A549 (cell line): ENCODE results near the gene PLGRKT. TPM values are rescaled to one million over a fixed set of nuclear protein-coding genes. Genes with fewer than 3 reads are reported as not detected.
"Not testable (repeated sequence)": the region's sequence is repeated elsewhere in the genome, so short reads cannot be mapped to it uniquely, and the experiment has no call there.

Experiments used
- ATAC-seq, 2 experiments: fragments of 200-7000 bp in 1 of 2; fragments of >200 bp in 1 of 2; cut with Nextera tagmentation in 1 of 2; cut with Tn5 transposase in 1 of 2; 3 replicates each; pipeline versions ENCODE4 v1.8.0 to v1.9.1; 2018 to 2020; ENCODE audit warnings: mild to moderate bottlenecking in 1 of 2, moderate library complexity in 1 of 2
- CTCF ChIA-PET: fragments of 300-600 bp; sonication (Branson Sonifier 250); formaldehyde crosslinking; extraction: SDS; loops from one replicate; lab custom pipeline; 2021; ENCODE audit warnings: antibody characterized with exemption, inconsistent platforms; lab: Yijun Ruan, JAX
- POLR2A ChIA-PET: fragments of 350-600 bp; formaldehyde crosslinking; extraction: SDS; loops from one replicate; lab custom pipeline; 2021; ENCODE audit warnings: antibody characterized with exemption, inconsistent platforms; lab: Yijun Ruan, JAX
- DNase-seq, 2 experiments: peaks; one replicate each; pipeline versions ENCODE4 v3.0.0 to v3.0.0-alpha.2; 2011 to 2016; ENCODE audit warnings: low read depth in 1 of 2, low spot score in 1 of 2
- FAIRE-seq: peaks from 2 replicates; lab custom pipeline; 2011; peaks lifted over from hg19 to GRCh38; lab: Jason Lieb, UNC
- H3K27ac ChIP-seq, 2 experiments: fragments of >200 bp; sonication (Bioruptor Twin); formaldehyde crosslinking; 3 replicates each; pipeline ENCODE4 v1.5.1; 2016 to 2017
- H3K4me1 ChIP-seq: fragments of >200 bp; sonication (Bioruptor Twin); formaldehyde crosslinking; 3 replicates; pipeline ENCODE4 v1.6.1; 2016
- H3K4me2 ChIP-seq: fragments of >200 bp; sonication (Bioruptor Twin); formaldehyde crosslinking; 3 replicates; pipeline ENCODE4 v1.6.1; 2016
- H3K4me3 ChIP-seq: fragments of >200 bp; sonication (Bioruptor Twin); formaldehyde crosslinking; 3 replicates; pipeline ENCODE4 v1.5.1; 2016
- H3K9me3 ChIP-seq: fragments of >200 bp; sonication (Bioruptor Twin); formaldehyde crosslinking; 3 replicates; pipeline ENCODE4 v1.6.1; 2016
- BHLHE40 ChIP-seq: IDR thresholded peaks from 2 replicates; pipeline ENCODE4 v1.6.1; 2012; ENCODE audit warnings: low read depth, low read length, inconsistent platforms
- CBX2 ChIP-seq: fragments of 200-600 bp; sonication (generic); IDR thresholded peaks from 2 replicates; pipeline ENCODE4 v1.6.1; 2016; ENCODE audit warnings: low read depth, mild to moderate bottlenecking, borderline replicate concordance
- CHD2 ChIP-seq: fragments of 150-350 bp; IDR thresholded peaks from 2 replicates; pipeline ENCODE4 v1.6.1; 2014; ENCODE audit warnings: low read length; ENCODE audit not compliant: partially characterized antibody
- CHD4 ChIP-seq: fragments of 200-600 bp; sonication (generic); IDR thresholded peaks from 2 replicates; pipeline ENCODE4 v1.6.1; 2016; ENCODE audit warnings: antibody characterized with exemption, mild to moderate bottlenecking, borderline replicate concordance
- CTCF ChIP-seq: fragments of >200 bp; sonication (Bioruptor Twin); formaldehyde crosslinking; IDR thresholded peaks from 3 replicates; pipeline ENCODE4 v1.5.1; 2016
- EHF ChIP-seq: fragments of 250-450 bp; sonication (Bioruptor Pico); IDR thresholded peaks from 2 replicates; pipeline ENCODE4 v1.5.0; 2020; ENCODE audit warnings: mild to moderate bottlenecking
- EP300 ChIP-seq, 2 experiments: fragments of >200 bp; sonication (Bioruptor Twin); formaldehyde crosslinking; IDR thresholded peaks; 2 replicates in 1 of 2; 3 replicates in 1 of 2; pipeline ENCODE4 v1.6.1; 2016 to 2017
- FOSL2 ChIP-seq, 2 experiments: fragments of 450-650 bp in 1 of 2; fragments of >200 bp in 1 of 2; sonication (Bioruptor Twin) in 1 of 2; formaldehyde crosslinking; IDR thresholded peaks; 2 replicates each; pipeline versions ENCODE4 v1.5.0 to v1.6.1; 2016 to 2020; ENCODE audit warnings: mild to moderate bottlenecking in 1 of 2, moderate library complexity in 1 of 2
- FOXS1 ChIP-seq: fragments of 250-450 bp; sonication (Bioruptor Pico); IDR thresholded peaks from 2 replicates; pipeline ENCODE4 v1.5.0; 2020; ENCODE audit warnings: mild to moderate bottlenecking, moderate library complexity
- GATA3 ChIP-seq: IDR thresholded peaks from 2 replicates; pipeline ENCODE4 v1.6.1; 2012; ENCODE audit warnings: borderline replicate concordance
- HMGXB4 ChIP-seq: fragments of 250-450 bp; sonication (Bioruptor Pico); IDR thresholded peaks from 2 replicates; pipeline ENCODE4 v1.5.0; 2021; ENCODE audit warnings: mild to moderate bottlenecking, moderate library complexity, borderline replicate concordance
- KDM1A ChIP-seq: fragments of 200-600 bp; sonication (generic); IDR thresholded peaks from 2 replicates; pipeline ENCODE4 v1.6.1; 2016; ENCODE audit warnings: low read depth, mild to moderate bottlenecking
- MAX ChIP-seq: IDR thresholded peaks from 2 replicates; pipeline ENCODE4 v1.6.1; 2012
- NFE2L2 ChIP-seq: fragments of 150-350 bp; conservative IDR thresholded peaks from 2 replicates; pipeline ENCODE4 v1.6.1; 2014; ENCODE audit warnings: low read length
- NPAS2 ChIP-seq: fragments of 250-450 bp; sonication (Bioruptor Pico); IDR thresholded peaks from 2 replicates; pipeline ENCODE4 v1.8.0; 2022; ENCODE audit warnings: mild to moderate bottlenecking, moderate library complexity, borderline replicate concordance
- POLR2AphosphoS2 ChIP-seq: conservative IDR thresholded peaks from 2 replicates; pipeline ENCODE4 v1.6.1; 2012; ENCODE audit warnings: low read length, improper control_type of control experiment, inconsistent platforms
- RFX5 ChIP-seq: fragments of 450-650 bp; IDR thresholded peaks from 2 replicates; pipeline ENCODE4 v1.7.1; 2014; ENCODE audit warnings: antibody characterized with exemption, mild to moderate bottlenecking, moderate library complexity
- SREBF2 ChIP-seq: fragments of 450-650 bp; IDR thresholded peaks from 2 replicates; pipeline ENCODE4 v1.6.1; 2014; ENCODE audit warnings: mild to moderate bottlenecking, moderate library complexity
- WGBS: methylation state at CpG from one replicate; pipeline ENCODE4 v1.1.6; 2017; ENCODE audit errors: missing lambda C conversion rate; 5-methylcytosine and 5-hydroxymethylcytosine counted together
- polyA plus RNA-seq, 4 experiments: library from polyadenylated mRNA; depleted of rRNA in 3 of 4; stranded (reverse); fragments of >200 nt; fragmentation: RNase III in 1 of 4; extraction: RNeasy Plus Mini Kit Qiagen cat#74134 plus additional on column Dnase treatment in 1 of 4; gene quantifications; 2 replicates in 3 of 4; 3 replicates in 1 of 4; pipeline ENCODE4 v1.2.3, GENCODE V29; 2011 to 2017
- TF ChIP-seq, protein P1 (sequence below): fragments of 150-350 bp; IDR thresholded peaks from 2 replicates; pipeline ENCODE4 v1.6.1; 2014; ENCODE audit warnings: low read depth, mild to moderate bottlenecking, low read length
- TF ChIP-seq, protein P2 (sequence below): IDR thresholded peaks from 2 replicates; pipeline ENCODE4 v1.6.1; 2012; ENCODE audit warnings: low read depth, borderline replicate concordance

Gene PLGRKT
- polyA plus RNA-seq, 2 of the 4 experiments (the other 2 are of a cell fraction) = 24.3 to 37.7 TPM

GRCh38 chr9:5480919-5481318 lies 43.2 kb upstream of the PLGRKT start:
- H3K4me3 ChIP-seq = no peak overlapping the region
- no peak for FAIRE-seq
- H3K27ac ChIP-seq = no peak overlapping the region; a peak in 1 of 6 replicates
- 79% methylated on average over 4 of the region's 4 CpGs for WGBS
- ChIA-PET POLR2A (no interaction called here), CTCF (no interaction called here)
- no peak for DNase-seq
- H3K4me2 ChIP-seq = no peak overlapping the region
- H3K4me1 ChIP-seq = peaks cover 8% of the 10 kb centered on the region; the same call in 1 of the 3 replicates
- H3K9me3 ChIP-seq = no peaks in the 10 kb centered on the region
- TF ChIP-seq GATA3 = no peak
- ATAC-seq = no peak; a peak in 1 of 6 replicates

- POLR2A ChIA-PET = no interaction called here
- 45% methylated on average over 3 of the region's 3 CpGs for WGBS
- peak in 1 of 2 experiments; percentile 59; a peak in 2 of 6 replicates for ATAC-seq
- Histone ChIP-seq H3K4me2 (peak overlapping the region; percentile 4; the same call in 1 of the 3 replicates), H3K27ac (peak overlapping the region in 1 of 2 experiments; percentile 33; a peak in 1 of 6 replicates)
- peak in 1 of 2 experiments; percentile 26; a peak in 1 of 5 replicates for TF ChIP-seq EP300 (IDR thresholded peaks at IDR 0.05)
- TF ChIP-seq EHF (CRISPR knock-in tag) = no peak
- no peak for TF ChIP-seq FOSL2 (IDR thresholded peaks at IDR 0.05)
- TF ChIP-seq FOSL2 (CRISPR knock-in tag; IDR thresholded peaks at IDR 0.05) = peak; percentile 38; the same call in 1 of the 2 replicates
- TF ChIP-seq, all 56 proteins: peak for 2
- CTCF ChIA-PET = interaction anchor here (0.7 to 0.9 kb wide), 2 partner anchors 30 to 109 kb away, joined by 3 to 4 read pairs; partner anchors contain the start of gene PDCD1LG2
- DNase-seq (peak in 1 of 2 experiments; percentile 46), FAIRE-seq (no peak)
- Histone ChIP-seq H3K4me1 (peaks cover 8% of the 10 kb centered on the region; the same call in 1 of the 3 replicates), H3K9me3 (no peaks in the 10 kb centered on the region), H3K4me3 (no peak overlapping the region)
Measured at GRCh38 chr9:5479994-5480694, 42.4 kb upstream of the PLGRKT start.

- TF ChIP-seq SREBF2 (no peak), POLR2AphosphoS2 (no peak), CBX2 (no peak), CTCF (no peak), HMGXB4 (CRISPR knock-in tag) (no peak), BHLHE40 (no peak), CHD4 (no peak), FOSL2 (IDR thresholded peaks at IDR 0.05) (no peak), FOSL2 (CRISPR knock-in tag; IDR thresholded peaks at IDR 0.05) (no peak), KDM1A (no peak), RFX5 (no peak), NFE2L2 (no peak), CHD2 (no peak), FOXS1 (no peak), MAX (no peak), NPAS2 (CRISPR knock-in tag) (no peak)
- TF ChIP-seq, protein P1, sequence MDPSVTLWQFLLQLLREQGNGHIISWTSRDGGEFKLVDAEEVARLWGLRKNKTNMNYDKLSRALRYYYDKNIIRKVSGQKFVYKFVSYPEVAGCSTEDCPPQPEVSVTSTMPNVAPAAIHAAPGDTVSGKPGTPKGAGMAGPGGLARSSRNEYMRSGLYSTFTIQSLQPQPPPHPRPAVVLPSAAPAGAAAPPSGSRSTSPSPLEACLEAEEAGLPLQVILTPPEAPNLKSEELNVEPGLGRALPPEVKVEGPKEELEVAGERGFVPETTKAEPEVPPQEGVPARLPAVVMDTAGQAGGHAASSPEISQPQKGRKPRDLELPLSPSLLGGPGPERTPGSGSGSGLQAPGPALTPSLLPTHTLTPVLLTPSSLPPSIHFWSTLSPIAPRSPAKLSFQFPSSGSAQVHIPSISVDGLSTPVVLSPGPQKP = no peak
- TF ChIP-seq, protein P2, sequence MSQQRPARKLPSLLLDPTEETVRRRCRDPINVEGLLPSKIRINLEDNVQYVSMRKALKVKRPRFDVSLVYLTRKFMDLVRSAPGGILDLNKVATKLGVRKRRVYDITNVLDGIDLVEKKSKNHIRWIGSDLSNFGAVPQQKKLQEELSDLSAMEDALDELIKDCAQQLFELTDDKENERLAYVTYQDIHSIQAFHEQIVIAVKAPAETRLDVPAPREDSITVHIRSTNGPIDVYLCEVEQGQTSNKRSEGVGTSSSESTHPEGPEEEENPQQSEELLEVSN = no peak
- 36% methylated on average over 2 of the region's 2 CpGs for WGBS
- no peak for ATAC-seq
- Histone ChIP-seq H3K9me3 (no peaks in the 10 kb centered on the region), H3K27ac (no peak overlapping the region), H3K4me1 (peaks cover 8% of the 10 kb centered on the region; the same call in 1 of the 3 replicates), H3K4me2 (no peak overlapping the region), H3K4me3 (no peak overlapping the region)
- no peak for FAIRE-seq
- no peak for DNase-seq
- ChIA-PET CTCF (interaction anchor here (1.2 kb wide), 1 partner anchor 28 kb away, joined by 3 read pairs; the partner anchor contains the start of gene CD274), POLR2A (no interaction called here)
Measured at GRCh38 chr9:5478206-5478605, 40.5 kb upstream of the PLGRKT start.

DNA sequence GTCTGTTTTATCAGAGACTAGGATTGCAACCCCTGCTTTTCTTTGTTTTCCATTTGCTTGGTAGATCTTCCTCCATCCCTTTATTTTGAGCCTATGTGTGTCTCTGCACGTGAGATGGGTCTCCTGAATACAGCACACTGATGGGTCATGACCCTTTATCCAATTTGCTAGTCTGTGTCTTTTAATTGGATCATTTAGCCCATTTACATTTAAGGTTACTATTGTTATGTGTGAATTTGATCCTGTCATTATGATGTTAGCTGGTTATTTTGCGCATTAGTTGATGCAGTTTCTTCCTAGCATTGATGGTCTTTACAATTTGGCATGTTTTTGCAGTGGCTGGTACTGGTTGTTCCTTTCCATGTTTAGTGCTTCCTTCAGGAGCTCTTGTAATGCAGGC lies 37.9 kb upstream of the PLGRKT start:
- H3K4me1 ChIP-seq, H3K9me3 ChIP-seq, DNase-seq, POLR2A ChIA-PET, H3K4me3 ChIP-seq, CTCF ChIA-PET, FAIRE-seq, ATAC-seq, H3K4me2 ChIP-seq, H3K27ac ChIP-seq: not testable (repeated sequence)
- whole genome bisulfite sequencing = 59% methylated on average over 2 of the region's 2 CpGs
